Esophagus muscularis mucosa (tissue), 4 donors: ENCODE data around the gene ITGAX.

Experiments
- CTCF ChIP-seq, 3 experiments: fragments of 200-600 bp in 2 of 3; fragments of 450-650 bp in 1 of 3; sonication (generic) in 2 of 3; IDR thresholded peaks; one replicate each; pipeline ENCODE4 v1.5.1; 2017 to 2019; ENCODE audit warnings: antibody characterized with exemption in 3 of 3, mild to moderate bottlenecking in 2 of 3, moderate library complexity in 1 of 3
- EP300 ChIP-seq: sonication (generic); formaldehyde crosslinking; IDR thresholded peaks from one replicate; pipeline ENCODE4 v1.6.1; 2017; ENCODE audit warnings: antibody characterized with exemption
- POLR2A ChIP-seq: fragments of 450-650 bp; IDR thresholded peaks from one replicate; pipeline ENCODE4 v1.6.1; 2017; ENCODE audit warnings: antibody characterized with exemption, moderate library complexity, mild to moderate bottlenecking, low read depth
- POLR2AphosphoS5 ChIP-seq, 2 donors: sonication (generic); formaldehyde crosslinking; IDR thresholded peaks; one replicate each; pipeline ENCODE4 v1.6.1; 2017; ENCODE audit warnings: antibody characterized with exemption in 2 of 2

- TF ChIP-seq CTCF (IDR thresholded peaks at IDR 0.05) (no peak), POLR2A (no peak), POLR2AphosphoS5 (IDR thresholded peaks at IDR 0.05) (no peak), EP300 (no peak)
Observed at GRCh38 chr16:31360251-31360650, 5.3 kb downstream of the ITGAX start.
